D721Med (cell line): ENCODE results near the gene PIGK.

Experiments
- DNase-seq: peaks from one replicate; pipeline ENCODE4 v3.0.0; 2011; ENCODE audit warnings: low spot score; ENCODE audit not compliant: insufficient read length
- FAIRE-seq: peaks from 2 replicates; lab custom pipeline; 2011; peaks lifted over from hg19 to GRCh38; lab: Jason Lieb, UNC
- CTCF ChIP-seq: IDR thresholded peaks from 2 replicates; pipeline ENCODE4 v1.5.1; 2012; ENCODE audit warnings: mild to moderate bottlenecking, control low read depth; ENCODE audit not compliant: insufficient read depth; ENCODE audit errors: missing control alignments

The PIGK gene

GRCh38 chr1:77239311-77239710 lies 20.1 kb upstream of the PIGK start:
- FAIRE-seq (no peak), DNase-seq (no peak)
- TF ChIP-seq CTCF: no peak

GRCh38 chr1:77238462-77238861 lies 19.2 kb upstream of the PIGK start:
- DNase-seq (no peak), FAIRE-seq (no peak)
- TF ChIP-seq CTCF: no peak

GRCh38 chr1:77234943-77235342 lies 15.7 kb upstream of the PIGK start:
- TF ChIP-seq CTCF: no peak
- no peak for FAIRE-seq
- no peak for DNase-seq

GRCh38 chr1:77234096-77234495 lies 14.9 kb upstream of the PIGK start:
- FAIRE-seq (no peak), DNase-seq (no peak)
- TF ChIP-seq CTCF: no peak

GRCh38 chr1:77232829-77233228 lies 13.6 kb upstream of the PIGK start:
- no peak for TF ChIP-seq CTCF
- FAIRE-seq (no peak), DNase-seq (no peak)

- no peak for DNase-seq
- TF ChIP-seq CTCF: no peak
Measured at GRCh38 chr1:77230051-77230450, 10.8 kb upstream of the PIGK start.

GRCh38 chr1:77228836-77229235 lies 9.6 kb upstream of the PIGK start:
- DNase-seq (no peak), FAIRE-seq (no peak)
- no peak for TF ChIP-seq CTCF

More at GRCh38 chr1:77230051-77230450, 10.8 kb upstream of the PIGK start:
- no peak for FAIRE-seq
